Naive thymus-derived CD4-positive, alpha-beta T cell (primary cell): ENCODE measurements around the gene SHROOM2. TPM values are rescaled to one million over a fixed set of nuclear protein-coding genes. Genes with fewer than 3 reads are reported as not detected.
"Not testable (repeated sequence)": the region's sequence is repeated elsewhere in the genome, so short reads cannot be mapped to it uniquely, and the experiment has no call there.

Experiments
- ATAC-seq: fragments of 150-1000 bp; cut with Tn5 transposase; 2 replicates; pipeline ENCODE4 v1.10.0; 2021; ENCODE audit warnings: mild to moderate bottlenecking, moderate library complexity
- CTCF ChIA-PET: fragments of 350-600 bp; sonication (Branson Sonifier 250); formaldehyde crosslinking; loops from one replicate; lab custom pipeline; 2021; ENCODE audit warnings: antibody characterized with exemption; lab: Charles Lee
- POLR2A ChIA-PET: fragments of 350-600 bp; sonication (Branson Sonifier 250); formaldehyde crosslinking; loops from one replicate; lab custom pipeline; 2021; ENCODE audit warnings: antibody characterized with exemption, inconsistent platforms; lab: Charles Lee
- DNase-seq, 9 donors: peaks; one replicate each; pipeline versions ENCODE4 v3.0.0 to v3.0.0-alpha.2; 2020 to 2022; ENCODE audit warnings: mixed read lengths in 1 of 9
- H3K27ac ChIP-seq: one replicate; pipeline ENCODE4 v1.7.0; 2013; ENCODE audit warnings: mild to moderate bottlenecking, low read depth, low read length, moderate library complexity
- H3K27me3 ChIP-seq, 2 donors: one replicate each; pipeline ENCODE4 v1.7.0; 2013; ENCODE audit warnings: low read length in 2 of 2, mild to moderate bottlenecking in 2 of 2, moderate library complexity in 2 of 2; ENCODE audit not compliant: control insufficient read depth in 2 of 2, insufficient read depth in 2 of 2
- H3K36me3 ChIP-seq, 3 experiments: 1 replicate in 2 of 3; 2 replicates in 1 of 3; pipeline ENCODE4 v1.7.0; 2013; ENCODE audit warnings: low read length in 3 of 3, mild to moderate bottlenecking in 3 of 3, moderate library complexity in 1 of 3; ENCODE audit not compliant: insufficient read depth in 3 of 3, control insufficient read depth in 2 of 3
- H3K4me1 ChIP-seq, 2 donors: one replicate each; pipeline ENCODE4 v1.7.0; 2013; ENCODE audit warnings: low read length in 2 of 2, mild to moderate bottlenecking in 2 of 2, moderate library complexity in 1 of 2; ENCODE audit not compliant: control insufficient read depth in 2 of 2, insufficient read depth in 2 of 2
- H3K4me3 ChIP-seq: 2 replicates; pipeline ENCODE4 v1.7.0; 2013; ENCODE audit warnings: mild to moderate bottlenecking, low read length
- H3K9me3 ChIP-seq, 3 experiments: 1 replicate in 2 of 3; 2 replicates in 1 of 3; pipeline ENCODE4 v1.7.0; 2013; ENCODE audit warnings: low read length in 3 of 3; ENCODE audit not compliant: control insufficient read depth in 2 of 3
- H3K27ac Mint-ChIP-seq, 9 donors: one replicate each; pipeline ENCODE4 v1.8.0; 2020 to 2022; ENCODE audit warnings: mixed read lengths in 9 of 9, mild to moderate bottlenecking in 8 of 9, moderate library complexity in 5 of 9, inconsistent platforms in 2 of 9
- H3K27me3 Mint-ChIP-seq, 5 donors: one replicate each; pipeline ENCODE4 v1.8.0; 2021 to 2022; ENCODE audit warnings: mixed read lengths in 5 of 5, mild to moderate bottlenecking in 1 of 5
- H3K36me3 Mint-ChIP-seq, 5 donors: one replicate each; pipeline ENCODE4 v1.8.0; 2020 to 2022; ENCODE audit warnings: mixed read lengths in 5 of 5, mild to moderate bottlenecking in 3 of 5, inconsistent platforms in 1 of 5
- H3K4me1 Mint-ChIP-seq, 7 donors: one replicate each; pipeline ENCODE4 v1.8.0; 2020 to 2022; ENCODE audit warnings: mixed read lengths in 7 of 7, mild to moderate bottlenecking in 3 of 7, inconsistent platforms in 1 of 7
- H3K4me3 Mint-ChIP-seq, 10 donors: one replicate each; pipeline ENCODE4 v1.8.0; 2020 to 2022; ENCODE audit warnings: mild to moderate bottlenecking in 10 of 10, mixed read lengths in 10 of 10, moderate library complexity in 6 of 10, inconsistent platforms in 2 of 10
- H3K9me3 Mint-ChIP-seq, 11 donors: one replicate each; pipeline ENCODE4 v1.8.0; 2020 to 2022; ENCODE audit warnings: mixed read lengths in 11 of 11, mild to moderate bottlenecking in 4 of 11, inconsistent platforms in 1 of 11, moderate library complexity in 1 of 11
- intact Hi-C, 2 donors: fragments of 100-400 bp; cut with micrococcal nuclease; formaldehyde crosslinking; loops; one replicate each; pipeline ENCODE4 v1.15.1; 2023
- polyA plus RNA-seq, 2 donors: library from polyadenylated mRNA; unstranded; fragments of 300-500 nt; fragmentation: Illumina TruSeq; gene quantifications; one replicate each; pipeline ENCODE4 v1.2.3, GENCODE V29; 2021
- total RNA-seq, 6 experiments: library from RNA in 5 of 6; stranded (reverse) in 5 of 6; gene quantifications; 1 replicate in 5 of 6; 2 replicates in 1 of 6; pipeline ENCODE4 v1.2.3 and lab custom pipeline; 2021 to 2026

SHROOM2 gene
- total and polyA plus RNA-seq, 7 experiments from 2014 or later, result not detected

DNA sequence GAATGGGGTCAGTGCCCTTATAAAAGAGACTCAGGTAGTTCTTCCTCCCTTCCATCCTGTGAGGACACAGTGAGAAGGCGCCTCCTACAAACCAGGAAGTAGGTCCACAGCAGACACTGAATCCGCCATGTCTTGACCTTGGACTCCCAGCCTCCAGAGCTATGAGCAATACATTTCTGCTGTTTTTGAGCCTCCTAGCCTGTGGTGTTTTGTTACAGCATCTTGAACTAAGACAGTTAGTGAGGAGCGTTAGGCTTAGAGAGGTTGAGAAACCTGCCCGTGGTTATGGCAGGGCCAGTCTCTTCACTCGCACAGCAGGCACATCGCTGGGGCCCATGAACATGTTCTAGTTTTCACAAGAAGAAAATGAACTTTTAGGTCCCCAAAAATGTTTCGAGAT, 19.7 kb downstream of the SHROOM2 start:
- H3K27ac Mint-ChIP-seq, result no peak overlapping the region
- Histone ChIP-seq H3K9me3 (no peaks in the 10 kb centered on the region), H3K27me3 (no peaks in the 10 kb centered on the region), H3K4me3 (no peak overlapping the region), H3K4me1 (no peaks in the 10 kb centered on the region), H3K36me3 (no peaks in the 10 kb centered on the region), H3K27ac (no peak overlapping the region)
- peaks cover 0 to 1% (median 0%) of the 10 kb centered on the region in 5 donors for H3K27me3 Mint-ChIP-seq
- intact Hi-C loops, result no loop called here
- H3K36me3 Mint-ChIP-seq, result peaks cover 0 to under 1% (median 0%) of the 10 kb centered on the region in 5 donors
- DNase-seq, result no peak
- no peak for ATAC-seq
- no peak overlapping the region for H3K4me3 Mint-ChIP-seq
- ChIA-PET CTCF (no interaction called here), POLR2A (no interaction called here)
- H3K9me3 Mint-ChIP-seq, result peaks cover 0 to 2% (median under 1%) of the 10 kb centered on the region in 11 donors
- no peaks in the 10 kb centered on the region for H3K4me1 Mint-ChIP-seq

DNA sequence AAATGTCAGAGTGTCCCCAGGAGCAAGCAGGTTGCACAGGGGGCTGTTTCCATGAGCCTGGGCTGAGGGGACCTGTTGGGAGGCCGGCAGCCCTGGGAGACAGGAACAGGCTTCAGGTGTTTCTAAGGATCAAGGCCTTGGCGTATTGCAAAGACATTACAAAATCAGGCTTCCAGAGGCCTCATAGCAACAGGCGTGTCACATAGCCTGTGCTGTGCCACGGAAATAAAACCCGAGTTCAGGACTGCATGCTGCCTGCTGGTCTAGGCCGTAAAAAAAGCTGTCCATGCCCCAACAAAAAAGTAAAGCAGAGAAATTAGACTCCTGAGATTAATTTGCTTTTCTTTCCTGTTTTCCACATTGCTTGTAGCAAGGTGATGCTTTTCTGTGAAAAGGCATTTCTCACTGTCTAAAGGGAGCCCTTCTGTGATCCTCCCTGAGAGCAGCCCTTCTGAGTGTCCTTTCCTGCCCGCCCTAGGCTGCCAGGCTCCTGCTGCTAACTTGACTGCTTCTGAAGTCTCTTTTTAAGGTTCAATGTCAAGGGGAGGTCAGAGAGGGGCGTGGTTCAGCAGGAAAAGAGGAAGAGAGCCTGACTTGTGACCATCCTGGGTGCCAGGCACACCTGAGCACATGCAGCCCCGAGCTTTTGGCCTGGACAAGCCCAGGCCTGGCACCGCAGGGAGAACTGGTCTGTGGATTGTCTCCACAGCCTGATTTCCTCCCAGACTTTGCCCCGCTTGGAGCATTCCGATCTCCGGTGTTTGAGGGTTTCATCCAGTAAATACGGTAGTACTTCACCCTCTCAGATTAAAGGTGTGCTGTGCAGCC, 21.3 kb downstream of the SHROOM2 start:
- H3K9me3 Mint-ChIP-seq, result peaks cover 0 to 2% (median 0%) of the 10 kb centered on the region in 11 donors
- no peak overlapping the region for H3K4me3 ChIP-seq
- ATAC-seq, result no peak
- H3K27me3 Mint-ChIP-seq, result no peaks in the 10 kb centered on the region
- H3K4me1 ChIP-seq, result no peaks in the 10 kb centered on the region
- no peaks in the 10 kb centered on the region for H3K9me3 ChIP-seq
- intact Hi-C loops, result no loop called here
- no peak overlapping the region for H3K27ac ChIP-seq
- H3K36me3 Mint-ChIP-seq, result no peaks in the 10 kb centered on the region
- H3K4me1 Mint-ChIP-seq, result no peaks in the 10 kb centered on the region
- ChIA-PET CTCF (no interaction called here), POLR2A (no interaction called here)
- DNase-seq, result no peak
- H3K27ac Mint-ChIP-seq, result no peak overlapping the region
- no peak overlapping the region for H3K4me3 Mint-ChIP-seq
- no peaks in the 10 kb centered on the region for H3K36me3 ChIP-seq
- H3K27me3 ChIP-seq, result no peaks in the 10 kb centered on the region

DNA sequence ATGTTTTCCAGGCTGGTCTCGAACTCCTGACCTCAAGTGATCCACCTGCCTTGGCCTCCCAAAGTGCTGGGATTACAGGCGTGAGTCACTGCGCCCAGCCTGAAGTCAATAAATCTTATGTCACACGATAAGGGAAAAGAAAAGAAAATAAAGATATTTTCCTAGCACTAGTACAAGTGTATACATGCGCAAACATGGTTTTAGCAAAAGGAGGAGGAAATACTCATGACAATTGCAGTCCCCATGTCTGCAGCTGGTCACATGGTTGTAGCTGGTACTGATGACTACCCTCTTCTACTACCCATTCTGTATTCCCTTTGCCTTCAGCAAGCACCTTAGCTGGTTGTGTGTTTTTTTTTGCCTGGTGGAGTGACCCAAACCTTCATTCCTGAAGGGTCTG, 23.6 kb downstream of the SHROOM2 start:
- CTCF ChIA-PET, H3K36me3 ChIP-seq, H3K9me3 ChIP-seq, H3K9me3 Mint-ChIP-seq, H3K4me3 Mint-ChIP-seq, DNase-seq, POLR2A ChIA-PET, H3K4me1 Mint-ChIP-seq, H3K36me3 Mint-ChIP-seq, H3K27ac ChIP-seq, H3K27me3 Mint-ChIP-seq, H3K27me3 ChIP-seq, H3K27ac Mint-ChIP-seq, intact Hi-C loops, H3K4me1 ChIP-seq, ATAC-seq, H3K4me3 ChIP-seq: not testable (repeated sequence)

DNA sequence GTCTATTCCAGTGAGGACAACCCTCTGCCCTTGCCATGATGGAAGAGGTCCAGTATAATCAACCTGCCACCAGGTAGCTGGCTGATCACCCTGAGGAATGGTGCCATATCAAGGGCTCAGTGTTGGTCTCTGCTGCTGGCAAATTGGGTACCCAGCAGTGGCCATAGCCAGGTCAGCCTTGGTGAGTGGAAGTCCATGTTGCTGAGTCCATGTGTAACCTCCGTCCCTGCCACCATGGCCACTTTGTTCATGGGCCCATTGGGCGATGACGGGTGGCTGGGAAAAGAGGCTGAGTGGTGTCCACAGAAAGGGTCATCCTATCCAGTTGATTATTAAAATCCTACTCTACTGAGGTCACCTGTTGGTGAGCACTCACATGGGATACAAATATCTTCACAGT, 24.9 kb downstream of the SHROOM2 start:
- H3K27me3 Mint-ChIP-seq, H3K4me1 Mint-ChIP-seq, POLR2A ChIA-PET, H3K9me3 ChIP-seq, DNase-seq, H3K9me3 Mint-ChIP-seq, intact Hi-C loops, CTCF ChIA-PET, H3K36me3 Mint-ChIP-seq, H3K4me1 ChIP-seq, H3K27ac Mint-ChIP-seq, H3K4me3 Mint-ChIP-seq, H3K36me3 ChIP-seq, H3K27ac ChIP-seq, H3K27me3 ChIP-seq, H3K4me3 ChIP-seq, ATAC-seq: not testable (repeated sequence)

DNA sequence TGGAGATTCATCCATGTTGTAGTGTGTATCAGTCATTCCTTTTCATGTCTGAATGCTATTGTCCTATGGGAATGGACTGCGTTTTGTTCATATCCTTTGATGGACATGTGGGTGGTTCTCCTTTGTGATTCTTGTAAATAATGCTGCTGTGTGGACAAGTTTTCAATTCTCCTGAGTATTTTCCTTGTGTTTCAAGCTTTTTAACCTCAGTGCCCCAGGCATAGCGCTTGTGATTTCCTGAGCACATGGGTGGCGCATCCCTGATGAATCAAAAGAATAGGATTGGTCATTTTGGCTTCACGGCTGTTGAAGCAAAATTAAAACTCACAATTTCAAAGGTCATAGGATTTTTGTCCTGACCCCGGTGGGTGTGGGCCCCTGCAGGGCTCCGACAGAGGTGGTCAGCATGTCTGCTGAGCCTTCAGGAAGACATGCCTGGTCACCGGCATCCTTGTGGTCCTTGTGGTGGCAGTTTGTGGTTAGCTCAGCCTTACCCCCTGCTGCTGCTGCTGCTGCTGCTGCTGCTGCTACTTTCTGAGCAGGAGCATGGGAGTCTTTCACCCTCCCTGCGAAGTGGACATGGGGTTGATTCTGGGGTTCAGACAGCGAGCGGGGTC, 30.0 kb downstream of the SHROOM2 start:
- H3K4me3 Mint-ChIP-seq, result no peak overlapping the region
- Histone ChIP-seq H3K4me3 (no peak overlapping the region), H3K9me3 (no peaks in the 10 kb centered on the region), H3K4me1 (no peaks in the 10 kb centered on the region), H3K27me3 (no peaks in the 10 kb centered on the region), H3K36me3 (no peaks in the 10 kb centered on the region), H3K27ac (no peak overlapping the region)
- ChIA-PET POLR2A (no interaction called here), CTCF (no interaction called here)
- H3K27ac Mint-ChIP-seq, result no peak overlapping the region
- intact Hi-C loops, result no loop called here
- DNase-seq (no peak), ATAC-seq (no peak)
- peaks cover 0 to 13% (median 6%) of the 10 kb centered on the region in 5 donors for H3K27me3 Mint-ChIP-seq
- H3K36me3 Mint-ChIP-seq, result no peaks in the 10 kb centered on the region
- no peaks in the 10 kb centered on the region for H3K4me1 Mint-ChIP-seq
- peaks cover 0 to 5% (median 0%) of the 10 kb centered on the region in 11 donors for H3K9me3 Mint-ChIP-seq

DNA sequence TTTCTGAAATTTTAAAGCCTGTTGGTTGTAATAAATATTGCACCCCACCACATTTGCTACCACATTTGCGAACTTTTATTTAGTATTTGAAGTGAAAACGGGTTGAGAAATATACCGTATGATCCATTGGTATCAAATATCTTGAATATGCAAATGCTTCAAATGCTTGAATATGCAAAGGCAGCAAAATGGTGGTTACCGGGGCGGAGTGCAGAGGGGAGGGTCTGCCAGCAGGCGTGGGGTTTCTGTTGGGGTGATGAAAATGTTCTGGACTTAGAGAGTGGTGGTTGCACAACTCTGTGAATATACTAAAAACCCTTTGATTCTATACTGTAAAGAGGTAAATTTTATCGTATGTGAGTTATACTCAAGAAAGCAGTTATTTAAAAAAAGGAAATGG, 35.3 kb downstream of the SHROOM2 start:
- H3K9me3 ChIP-seq, result no peaks in the 10 kb centered on the region
- Mint-ChIP-seq H3K4me3 (no peak overlapping the region), H3K9me3 (peaks cover 0 to 3% (median 0%) of the 10 kb centered on the region in 11 donors), H3K27ac (no peak overlapping the region), H3K27me3 (peaks cover 0 to 17% (median 6%) of the 10 kb centered on the region in 5 donors), H3K4me1 (no peaks in the 10 kb centered on the region), H3K36me3 (no peaks in the 10 kb centered on the region)
- ChIA-PET CTCF (no interaction called here), POLR2A (no interaction called here)
- no peaks in the 10 kb centered on the region for H3K36me3 ChIP-seq
- no peak overlapping the region for H3K27ac ChIP-seq
- intact Hi-C loops, result no loop called here
- no peaks in the 10 kb centered on the region for H3K4me1 ChIP-seq
- no peak for DNase-seq
- no peaks in the 10 kb centered on the region for H3K27me3 ChIP-seq
- H3K4me3 ChIP-seq, result no peak overlapping the region
- no peak for ATAC-seq

DNA sequence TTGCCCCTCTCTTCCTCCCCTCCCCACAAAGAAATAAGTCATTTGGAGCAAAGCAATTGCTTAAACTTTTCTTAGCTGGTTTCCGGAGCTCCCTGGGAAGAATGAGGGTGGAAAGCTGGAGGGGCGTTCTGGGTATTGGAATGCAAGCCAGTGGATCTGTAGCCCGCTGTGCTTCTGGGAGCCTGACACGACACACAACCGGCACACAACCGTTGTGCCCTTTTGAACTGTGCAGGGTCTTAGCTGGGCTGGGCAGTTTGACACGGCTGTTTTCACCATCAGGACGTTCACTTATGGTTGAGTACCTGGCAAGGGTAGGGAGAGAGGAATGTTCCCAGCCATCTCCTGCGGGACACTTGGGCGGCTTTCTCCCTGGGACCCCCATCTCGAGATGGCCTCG, 38.3 kb downstream of the SHROOM2 start:
- Mint-ChIP-seq H3K36me3 (no peaks in the 10 kb centered on the region), H3K9me3 (peaks cover 0 to 3% (median 0%) of the 10 kb centered on the region in 11 donors), H3K27ac (no peak overlapping the region), H3K27me3 (peaks cover 0 to 11% (median 0%) of the 10 kb centered on the region in 5 donors), H3K4me1 (no peaks in the 10 kb centered on the region), H3K4me3 (no peak overlapping the region)
- ATAC-seq (no peak), DNase-seq (no peak)
- Histone ChIP-seq H3K27me3 (no peaks in the 10 kb centered on the region), H3K4me3 (no peak overlapping the region), H3K36me3 (no peaks in the 10 kb centered on the region), H3K9me3 (no peaks in the 10 kb centered on the region), H3K27ac (no peak overlapping the region), H3K4me1 (no peaks in the 10 kb centered on the region)
- intact Hi-C loops, result no loop called here
- CTCF ChIA-PET, result interaction anchor here (0.6 to 0.7 kb wide), 2 partner anchors 44 to 366 kb away, joined by 3 read pairs; no protein-coding TSS in a partner anchor
- POLR2A ChIA-PET, result no interaction called here
